ENCODE data around the gene XYLT1. TPM values are rescaled to one million over a fixed set of nuclear protein-coding genes. Genes with fewer than 3 reads are reported as not detected.

Gene XYLT1
- polyA plus RNA-seq, 1 donor (not counting 4 experiments of a cell fraction or from before 2014, with no cell fraction given): 4.4 TPM

DNA sequence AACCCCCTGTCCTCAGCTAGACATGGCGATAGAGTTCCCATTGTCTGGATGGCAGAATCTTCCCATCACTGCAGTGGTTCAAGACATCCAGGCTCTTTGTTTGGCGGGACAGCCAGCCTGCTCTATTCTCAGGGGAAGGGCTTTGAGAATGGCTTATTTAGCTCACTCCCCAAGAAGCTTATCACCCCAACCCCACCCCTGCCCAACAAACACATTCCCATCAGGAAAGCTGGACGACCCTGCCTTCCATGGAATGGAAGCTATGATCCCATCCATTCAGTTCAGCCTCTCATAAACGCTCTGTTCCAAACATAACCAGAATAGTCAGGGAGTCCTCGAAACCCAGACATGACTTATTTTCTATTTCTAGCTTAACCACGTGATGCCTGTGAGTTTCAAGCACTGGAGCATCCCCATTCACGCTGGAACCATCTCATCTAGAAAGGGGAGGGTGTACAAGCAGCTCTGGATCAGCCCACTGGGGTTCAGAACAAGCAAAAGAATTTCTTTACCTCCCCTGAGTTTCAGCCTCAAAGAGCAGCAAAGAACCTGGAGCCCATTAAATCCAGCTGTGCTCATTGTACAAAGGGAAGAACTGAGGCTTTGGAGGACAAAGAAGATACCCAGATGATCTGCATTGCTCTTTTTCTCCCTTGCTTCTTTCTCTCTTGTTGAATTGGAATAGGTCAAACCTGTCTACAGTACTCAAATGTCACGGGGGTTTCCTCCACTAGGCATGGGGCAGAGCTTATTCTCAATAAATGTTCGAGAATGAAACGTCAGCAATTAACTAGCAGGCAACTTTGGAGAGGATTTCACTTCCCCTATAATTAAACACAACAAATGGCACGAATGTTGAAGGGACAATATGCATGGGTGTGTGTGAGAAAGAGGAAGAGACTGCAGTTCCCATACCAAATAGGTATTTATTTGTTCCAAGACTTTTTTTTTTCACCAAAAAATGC lies 93.1 kb downstream of the XYLT1 start:
- H3K36me3 ChIP-seq (ENCODE audit: control insufficient read depth in 2 of 2, extremely low read depth in 1 of 2, insufficient read depth in 2 of 2, low read length in 2 of 2): no peaks in the 10 kb centered on the region
- H4K20me1 ChIP-seq (ENCODE audit: control insufficient read depth, extremely low read depth, insufficient read depth, low read length): no peaks in the 10 kb centered on the region
- no peaks in the 10 kb centered on the region for H3K9me1 ChIP-seq (ENCODE audit: control insufficient read depth, extremely low read depth, insufficient read depth, low read length)
- no peak overlapping the region for H3K4me3 ChIP-seq (ENCODE audit: control insufficient read depth in 2 of 3, extremely low read depth in 1 of 3, insufficient read depth in 2 of 3, low read depth in 1 of 3, low read length in 3 of 3)
- H3K27ac ChIP-seq (ENCODE audit: control insufficient read depth, insufficient read depth, low read length): no peak overlapping the region
- no peaks in the 10 kb centered on the region for H3K79me2 ChIP-seq (ENCODE audit: control insufficient read depth, insufficient read depth, low read length)
- no peaks in the 10 kb centered on the region for H3K9me3 ChIP-seq (ENCODE audit: control insufficient read depth, low read depth, low read length)
- FAIRE-seq (no peak), DNase-seq (ENCODE audit: low read depth, low spot score) (no peak)
- dilution Hi-C loops (cut with MboI; ENCODE audit: extremely low pct_ligation_motif_present, low sequenced_read_pairs): no loop called here
- H2AFZ ChIP-seq (ENCODE audit: control insufficient read depth, low read length): no peak overlapping the region
- no peaks in the 10 kb centered on the region for H3K27me3 ChIP-seq (ENCODE audit: control insufficient read depth, extremely low read depth, insufficient read depth, low read length)
- no peak overlapping the region for H3K9ac ChIP-seq (ENCODE audit: control insufficient read depth, extremely low read depth, insufficient read depth, low read length)
- no peak overlapping the region for H3K4me2 ChIP-seq (ENCODE audit: control insufficient read depth, extremely low read depth, insufficient read depth, low read depth, low read length)
- no peaks in the 10 kb centered on the region for H3K4me1 ChIP-seq (ENCODE audit: control insufficient read depth, extremely low read depth, insufficient read depth, low read length)
- no peak for TF ChIP-seq EZH2 (IDR thresholded peaks at IDR 0.05; ENCODE audit: low read length)
- TF ChIP-seq, protein P1, sequence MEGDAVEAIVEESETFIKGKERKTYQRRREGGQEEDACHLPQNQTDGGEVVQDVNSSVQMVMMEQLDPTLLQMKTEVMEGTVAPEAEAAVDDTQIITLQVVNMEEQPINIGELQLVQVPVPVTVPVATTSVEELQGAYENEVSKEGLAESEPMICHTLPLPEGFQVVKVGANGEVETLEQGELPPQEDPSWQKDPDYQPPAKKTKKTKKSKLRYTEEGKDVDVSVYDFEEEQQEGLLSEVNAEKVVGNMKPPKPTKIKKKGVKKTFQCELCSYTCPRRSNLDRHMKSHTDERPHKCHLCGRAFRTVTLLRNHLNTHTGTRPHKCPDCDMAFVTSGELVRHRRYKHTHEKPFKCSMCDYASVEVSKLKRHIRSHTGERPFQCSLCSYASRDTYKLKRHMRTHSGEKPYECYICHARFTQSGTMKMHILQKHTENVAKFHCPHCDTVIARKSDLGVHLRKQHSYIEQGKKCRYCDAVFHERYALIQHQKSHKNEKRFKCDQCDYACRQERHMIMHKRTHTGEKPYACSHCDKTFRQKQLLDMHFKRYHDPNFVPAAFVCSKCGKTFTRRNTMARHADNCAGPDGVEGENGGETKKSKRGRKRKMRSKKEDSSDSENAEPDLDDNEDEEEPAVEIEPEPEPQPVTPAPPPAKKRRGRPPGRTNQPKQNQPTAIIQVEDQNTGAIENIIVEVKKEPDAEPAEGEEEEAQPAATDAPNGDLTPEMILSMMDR (optimal IDR thresholded peaks at IDR 0.05 in 1 of 3, IDR thresholded peaks at IDR 0.05 in 1 of 3, conservative IDR thresholded peaks at IDR 0.05 in 1 of 3; ENCODE audit: extremely low read depth in 1 of 3, insufficient read depth in 2 of 3, low read length in 3 of 3): no peak

DNA sequence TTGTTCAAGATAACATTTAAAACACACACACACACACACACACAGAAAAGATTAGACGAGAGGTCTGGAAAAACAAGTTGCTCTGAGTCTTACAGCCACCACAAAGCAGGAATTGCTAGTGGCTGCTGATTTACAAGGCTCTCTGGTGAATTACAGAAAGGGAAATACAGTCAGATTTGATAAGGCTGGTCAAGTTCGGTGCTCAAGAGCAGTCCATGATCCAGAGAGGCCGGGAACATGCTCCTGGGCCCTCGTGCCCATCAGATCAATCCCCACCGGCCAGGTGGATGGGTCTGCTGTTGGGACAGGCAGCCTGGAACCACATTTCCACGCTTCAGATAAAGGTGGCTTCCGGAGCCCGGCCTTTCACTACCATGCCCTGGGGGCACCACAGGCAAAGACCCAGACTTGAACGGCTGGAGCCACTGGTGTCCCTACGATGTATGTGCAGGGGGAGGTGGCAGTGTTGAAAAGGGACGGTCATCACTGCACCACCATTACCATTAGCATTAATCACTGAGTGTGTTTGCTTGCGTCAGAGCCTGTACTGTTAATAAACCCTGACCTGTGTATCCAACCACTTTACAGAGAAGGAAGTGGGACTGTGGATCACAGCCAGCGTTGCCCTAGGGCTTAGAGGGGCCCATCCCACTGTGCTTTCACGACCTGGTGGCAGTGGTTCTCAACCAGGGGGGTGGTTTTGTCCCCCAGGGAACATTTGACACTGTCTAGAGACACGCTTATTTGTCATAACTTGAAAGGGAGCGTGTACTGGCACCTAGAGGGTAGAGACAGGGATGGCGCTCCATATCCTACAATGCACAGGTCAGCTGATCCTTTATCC lies 95.1 kb downstream of the XYLT1 start:
- Histone ChIP-seq H4K20me1 (ENCODE audit: control insufficient read depth, extremely low read depth, insufficient read depth, low read length) (no peaks in the 10 kb centered on the region), H2AFZ (ENCODE audit: control insufficient read depth, low read length) (no peak overlapping the region), H3K4me2 (ENCODE audit: control insufficient read depth, extremely low read depth, insufficient read depth, low read depth, low read length) (no peak overlapping the region), H3K36me3 (ENCODE audit: control insufficient read depth in 2 of 2, extremely low read depth in 1 of 2, insufficient read depth in 2 of 2, low read length in 2 of 2) (no peaks in the 10 kb centered on the region), H3K79me2 (ENCODE audit: control insufficient read depth, insufficient read depth, low read length) (no peaks in the 10 kb centered on the region), H3K27ac (ENCODE audit: control insufficient read depth, insufficient read depth, low read length) (no peak overlapping the region), H3K9me3 (ENCODE audit: control insufficient read depth, low read depth, low read length) (no peaks in the 10 kb centered on the region), H3K27me3 (ENCODE audit: control insufficient read depth, extremely low read depth, insufficient read depth, low read length) (no peaks in the 10 kb centered on the region), H3K9ac (ENCODE audit: control insufficient read depth, extremely low read depth, insufficient read depth, low read length) (no peak overlapping the region), H3K4me1 (ENCODE audit: control insufficient read depth, extremely low read depth, insufficient read depth, low read length) (no peaks in the 10 kb centered on the region), H3K4me3 (ENCODE audit: control insufficient read depth in 2 of 3, extremely low read depth in 1 of 3, insufficient read depth in 2 of 3, low read depth in 1 of 3, low read length in 3 of 3) (no peak overlapping the region), H3K9me1 (ENCODE audit: control insufficient read depth, extremely low read depth, insufficient read depth, low read length) (no peaks in the 10 kb centered on the region)
- TF ChIP-seq, protein P1 (optimal IDR thresholded peaks at IDR 0.05 in 1 of 3, IDR thresholded peaks at IDR 0.05 in 1 of 3, conservative IDR thresholded peaks at IDR 0.05 in 1 of 3; ENCODE audit: extremely low read depth in 1 of 3, insufficient read depth in 2 of 3, low read length in 3 of 3): peak in 1 of 3 experiments; percentile 8
- TF ChIP-seq EZH2 (IDR thresholded peaks at IDR 0.05; ENCODE audit: low read length): no peak
- FAIRE-seq (no peak), DNase-seq (ENCODE audit: low read depth, low spot score) (no peak)
- dilution Hi-C loops (cut with MboI; ENCODE audit: extremely low pct_ligation_motif_present, low sequenced_read_pairs): no loop called here
